ENCODE results near the gene SPATA2L.
"Not testable (repeated sequence)": the region's sequence is repeated elsewhere in the genome, so short reads cannot be mapped to it uniquely, and the experiment has no call there.

DNA sequence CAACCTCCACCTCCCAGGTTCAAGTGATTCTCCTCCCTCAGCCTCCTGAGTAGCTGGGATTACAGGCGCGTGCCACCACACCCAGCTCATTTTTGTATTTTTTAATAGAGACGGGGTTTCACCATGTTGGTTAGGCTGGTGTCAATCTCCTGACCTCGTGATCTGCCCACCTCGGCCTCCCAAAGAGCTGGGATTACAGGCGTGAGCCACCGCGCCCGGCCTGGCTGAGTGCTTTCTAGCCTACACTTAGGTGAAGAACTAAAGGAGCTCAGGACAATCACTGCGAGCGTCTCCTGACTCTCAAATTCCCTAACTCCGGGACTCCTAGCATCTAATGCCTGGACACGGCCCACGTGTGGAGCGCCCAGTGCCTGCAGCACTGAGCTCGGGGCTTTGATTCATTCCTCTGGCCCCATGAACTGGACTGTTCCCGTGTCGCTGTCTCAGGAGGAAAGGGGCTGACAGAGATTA lies 1.8 kb downstream of the SPATA2L start:
- TF ChIP-seq, protein P1, sequence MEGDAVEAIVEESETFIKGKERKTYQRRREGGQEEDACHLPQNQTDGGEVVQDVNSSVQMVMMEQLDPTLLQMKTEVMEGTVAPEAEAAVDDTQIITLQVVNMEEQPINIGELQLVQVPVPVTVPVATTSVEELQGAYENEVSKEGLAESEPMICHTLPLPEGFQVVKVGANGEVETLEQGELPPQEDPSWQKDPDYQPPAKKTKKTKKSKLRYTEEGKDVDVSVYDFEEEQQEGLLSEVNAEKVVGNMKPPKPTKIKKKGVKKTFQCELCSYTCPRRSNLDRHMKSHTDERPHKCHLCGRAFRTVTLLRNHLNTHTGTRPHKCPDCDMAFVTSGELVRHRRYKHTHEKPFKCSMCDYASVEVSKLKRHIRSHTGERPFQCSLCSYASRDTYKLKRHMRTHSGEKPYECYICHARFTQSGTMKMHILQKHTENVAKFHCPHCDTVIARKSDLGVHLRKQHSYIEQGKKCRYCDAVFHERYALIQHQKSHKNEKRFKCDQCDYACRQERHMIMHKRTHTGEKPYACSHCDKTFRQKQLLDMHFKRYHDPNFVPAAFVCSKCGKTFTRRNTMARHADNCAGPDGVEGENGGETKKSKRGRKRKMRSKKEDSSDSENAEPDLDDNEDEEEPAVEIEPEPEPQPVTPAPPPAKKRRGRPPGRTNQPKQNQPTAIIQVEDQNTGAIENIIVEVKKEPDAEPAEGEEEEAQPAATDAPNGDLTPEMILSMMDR (IDR thresholded peaks at IDR 0.05): not testable (repeated sequence)
- TF ChIP-seq POLR2A (IDR thresholded peaks at IDR 0.05): not testable (repeated sequence)

All from stomach (tissue), 4 donors.